H1 (cell line): ENCODE measurements around the gene EPHA2. TPM values are rescaled to one million over a fixed set of nuclear protein-coding genes. Genes with fewer than 3 reads are reported as not detected.

Experiments
- CTCF ChIA-PET: fragments of 300-600 bp; sonication (Branson Sonifier 250); formaldehyde crosslinking; loops from one replicate; lab custom pipeline; 2021; ENCODE audit not compliant: partially characterized antibody; lab: Charles Lee
- POLR2A ChIA-PET: fragments of 300-600 bp; sonication (Branson Sonifier 250); formaldehyde crosslinking; loops from one replicate; lab custom pipeline; 2021; ENCODE audit warnings: inconsistent platforms; ENCODE audit not compliant: partially characterized antibody; lab: Charles Lee
- DNase-seq, 2 experiments: peaks; one replicate each; pipeline versions ENCODE4 v3.0.0 to v3.0.0-alpha.2; 2010 to 2022; ENCODE audit warnings: low spot score in 2 of 2, low read depth in 1 of 2, mixed read lengths in 1 of 2
- FAIRE-seq: peaks from 2 replicates; lab custom pipeline; 2011; peaks lifted over from hg19 to GRCh38; lab: Jason Lieb, UNC
- H2AFZ ChIP-seq: 2 replicates; pipeline ENCODE4 v1.8.1; 2012; ENCODE audit warnings: low read length, inconsistent platforms
- H2AK5ac ChIP-seq: 2 replicates; pipeline ENCODE4 v1.6.1; 2013; ENCODE audit warnings: low read depth, low read length
- H2BK120ac ChIP-seq: replicated peaks from 2 replicates; pipeline ENCODE3; 2013; ENCODE audit warnings: low read depth, low read length, inconsistent platforms
- H2BK12ac ChIP-seq: 2 replicates; pipeline ENCODE4 v1.6.1; 2013; ENCODE audit warnings: low read depth, low read length
- H2BK15ac ChIP-seq: 2 replicates; pipeline ENCODE4 v1.6.1; 2013; ENCODE audit warnings: low read length
- H2BK20ac ChIP-seq: 2 replicates; pipeline ENCODE4 v1.6.1; 2013; ENCODE audit warnings: low read length
- H2BK5ac ChIP-seq: 2 replicates; pipeline ENCODE4 v1.6.1; 2013; ENCODE audit warnings: low read depth, low read length
- H3K14ac ChIP-seq: 2 replicates; pipeline ENCODE4 v1.6.1; 2013; ENCODE audit warnings: inconsistent platforms; ENCODE audit not compliant: insufficient read length
- H3K18ac ChIP-seq: 2 replicates; pipeline ENCODE4 v1.6.1; 2013; ENCODE audit warnings: low read length; ENCODE audit errors: extremely low read depth
- H3K23ac ChIP-seq: 2 replicates; pipeline ENCODE4 v1.6.1; 2013; ENCODE audit warnings: inconsistent platforms; ENCODE audit not compliant: insufficient read length
- H3K23me2 ChIP-seq: 2 replicates; pipeline ENCODE4 v1.6.1; 2013; ENCODE audit warnings: low read depth, low read length
- H3K27ac ChIP-seq: 2 replicates; pipeline ENCODE4 v1.6.1; 2011; ENCODE audit warnings: low read depth, low read length, inconsistent platforms
- H3K27me3 ChIP-seq, 4 experiments: replicated peaks in 1 of 4; 1 replicate in 1 of 4; 2 replicates in 3 of 4; pipeline versions ENCODE4 v1.6.1 to v1.8.1; 2011 to 2013; ENCODE audit warnings: low read length in 3 of 4, mild to moderate bottlenecking in 3 of 4, inconsistent platforms in 2 of 4, mixed read lengths in 2 of 4, moderate library complexity in 1 of 4; ENCODE audit not compliant: control insufficient read depth in 3 of 4, insufficient read depth in 3 of 4; ENCODE audit errors: extremely low read depth in 1 of 4
- H3K36me3 ChIP-seq, 4 experiments: 2 replicates each; pipeline versions ENCODE4 v1.6.1 to v1.8.1; 2011 to 2013; ENCODE audit warnings: mild to moderate bottlenecking in 4 of 4, low read length in 3 of 4, moderate library complexity in 2 of 4, control low read depth in 1 of 4, inconsistent platforms in 1 of 4; ENCODE audit not compliant: insufficient read depth in 4 of 4, control insufficient read depth in 2 of 4
- H3K4ac ChIP-seq: replicated peaks from 2 replicates; pipeline ENCODE3; 2013; ENCODE audit warnings: low read length, low read depth, mixed read lengths, inconsistent platforms; ENCODE audit not compliant: insufficient read length
- H3K4me1 ChIP-seq, 4 experiments: replicated peaks in 1 of 4; 1 replicate in 1 of 4; 2 replicates in 3 of 4; pipeline versions ENCODE4 v1.6.1 to v1.8.1; 2011 to 2013; ENCODE audit warnings: low read length in 3 of 4, inconsistent platforms in 2 of 4, mixed read lengths in 1 of 4; ENCODE audit not compliant: insufficient read depth in 4 of 4, control insufficient read depth in 3 of 4
- H3K4me2 ChIP-seq, 2 experiments: 2 replicates each; pipeline versions ENCODE4 v1.6.1 to v1.8.1; 2011 to 2013; ENCODE audit warnings: low read depth in 2 of 2, low read length in 2 of 2, control low read depth in 1 of 2, inconsistent platforms in 1 of 2, mild to moderate bottlenecking in 1 of 2; ENCODE audit not compliant: insufficient read depth in 1 of 2
- H3K4me3 ChIP-seq, 4 experiments: fragments of 200-600, 300-600 bp in 1 of 4; sonication (generic), shearing (Covaris generic), sonication (Bioruptor Twin) in 1 of 4; 2 replicates each; pipeline versions ENCODE4 v1.5.1 to v1.8.1; 2011 to 2016; ENCODE audit warnings: low read length in 4 of 4, low read depth in 3 of 4, control low read depth in 2 of 4, inconsistent platforms in 2 of 4, mild to moderate bottlenecking in 2 of 4, mixed read lengths in 1 of 4, moderate library complexity in 1 of 4; ENCODE audit not compliant: insufficient read depth in 2 of 4; ENCODE audit errors: extremely low read depth in 1 of 4
- H3K56ac ChIP-seq: replicated peaks from 2 replicates; pipeline ENCODE3; 2013; ENCODE audit warnings: low read depth, mild to moderate bottlenecking, mixed read lengths, low read length, inconsistent platforms; ENCODE audit not compliant: insufficient read length
- H3K79me1 ChIP-seq: 2 replicates; pipeline ENCODE4 v1.6.1; 2013; ENCODE audit warnings: low read depth, low read length, control low read depth
- H3K79me2 ChIP-seq, 2 experiments: 2 replicates each; pipeline versions ENCODE4 v1.6.1 to v1.8.1; 2012 to 2013; ENCODE audit warnings: low read length in 2 of 2, mild to moderate bottlenecking in 2 of 2, inconsistent platforms in 1 of 2; ENCODE audit not compliant: insufficient read depth in 2 of 2, control insufficient read depth in 1 of 2
- H3K9ac ChIP-seq, 4 experiments: replicated peaks in 1 of 4; 1 replicate in 1 of 4; 2 replicates in 3 of 4; pipeline versions ENCODE4 v1.6.1 to v1.8.1; 2011 to 2013; ENCODE audit warnings: low read depth in 3 of 4, low read length in 3 of 4, control low read depth in 2 of 4, mild to moderate bottlenecking in 2 of 4, moderate library complexity in 2 of 4, inconsistent platforms in 1 of 4; ENCODE audit errors: extremely low read depth in 1 of 4
- H3K9me3 ChIP-seq, 2 experiments: 2 replicates each; pipeline versions ENCODE4 v1.6.1 to v1.8.1; 2012 to 2013; ENCODE audit warnings: mild to moderate bottlenecking in 2 of 2, moderate library complexity in 2 of 2, control low read depth in 1 of 2, inconsistent platforms in 1 of 2, low read depth in 1 of 2, low read length in 1 of 2, mixed read lengths in 1 of 2; ENCODE audit not compliant: insufficient read depth in 2 of 2
- H4K20me1 ChIP-seq, 2 experiments: replicated peaks in 1 of 2; 2 replicates each; pipeline versions ENCODE3 to v1.8.1; 2011 to 2013; ENCODE audit warnings: inconsistent platforms in 2 of 2, low read length in 2 of 2, mild to moderate bottlenecking in 1 of 2; ENCODE audit not compliant: insufficient read depth in 2 of 2, control insufficient read depth in 1 of 2
- H4K5ac ChIP-seq: 2 replicates; pipeline ENCODE4 v1.6.1; 2013; ENCODE audit warnings: low read length, low read depth, mixed read lengths, inconsistent platforms; ENCODE audit not compliant: insufficient read length
- H4K8ac ChIP-seq: 2 replicates; pipeline ENCODE4 v1.8.0; 2013; ENCODE audit warnings: mild to moderate bottlenecking, moderate library complexity, low read length, inconsistent platforms; ENCODE audit not compliant: insufficient read depth; ENCODE audit errors: extremely low read depth
- H4K91ac ChIP-seq: replicated peaks from 2 replicates; pipeline ENCODE3; 2013; ENCODE audit warnings: low read length, mixed read lengths, inconsistent platforms; ENCODE audit not compliant: insufficient read length
- BACH1 ChIP-seq: IDR thresholded peaks from 2 replicates; pipeline ENCODE4 v1.6.1; 2012; ENCODE audit warnings: low read length, improper control_type of control experiment
- BRCA1 ChIP-seq: IDR thresholded peaks from 2 replicates; pipeline ENCODE4 v1.6.1; 2012; ENCODE audit warnings: low read depth, low read length, improper control_type of control experiment
- CHD1 ChIP-seq: IDR thresholded peaks from 2 replicates; pipeline ENCODE4 v1.6.1; 2012; ENCODE audit warnings: low read depth, low read length, improper control_type of control experiment
- CREB1 ChIP-seq: IDR thresholded peaks from 2 replicates; pipeline ENCODE4 v1.6.1; 2012; ENCODE audit warnings: inconsistent platforms
- EP300 ChIP-seq, 2 experiments: IDR thresholded peaks; 1 replicate in 1 of 2; 2 replicates in 1 of 2; pipeline ENCODE4 v1.6.1; 2011 to 2012; ENCODE audit warnings: low read depth in 2 of 2, low read length in 2 of 2, mild to moderate bottlenecking in 2 of 2, borderline replicate concordance in 1 of 2, inconsistent platforms in 1 of 2, moderate library complexity in 1 of 2
- HDAC6 ChIP-seq: IDR thresholded peaks from one replicate; pipeline ENCODE4 v1.7.1; 2012; ENCODE audit warnings: low read depth, mild to moderate bottlenecking, inconsistent platforms, low read length, moderate library complexity
- KDM4A ChIP-seq: IDR thresholded peaks from one replicate; pipeline ENCODE4 v1.7.1; 2012; ENCODE audit warnings: low read depth, mild to moderate bottlenecking, moderate library complexity, low read length, inconsistent platforms; ENCODE audit not compliant: severe bottlenecking
- NANOG ChIP-seq: IDR thresholded peaks from 2 replicates; pipeline ENCODE4 v1.6.1; 2011; ENCODE audit warnings: low read length, low read depth, mild to moderate bottlenecking, inconsistent platforms; ENCODE audit not compliant: insufficient read depth, poor library complexity, severe bottlenecking
- RAD21 ChIP-seq, 2 experiments: IDR thresholded peaks in 1 of 2; conservative IDR thresholded peaks in 1 of 2; 2 replicates each; pipeline ENCODE4 v1.6.1; 2011; ENCODE audit warnings: low read depth in 2 of 2, low read length in 2 of 2, improper control_type of control experiment in 1 of 2, inconsistent platforms in 1 of 2, mild to moderate bottlenecking in 1 of 2, moderate library complexity in 1 of 2
- SIRT6 ChIP-seq: IDR thresholded peaks from one replicate; pipeline ENCODE4 v1.7.1; 2012; ENCODE audit warnings: low read length, inconsistent platforms
- SP1 ChIP-seq: IDR thresholded peaks from 2 replicates; pipeline ENCODE4 v1.6.1; 2011; ENCODE audit warnings: low read depth, low read length
- WGBS, 2 experiments: shearing (Covaris generic) in 1 of 2; methylation state at CpG; one replicate each; pipeline versions ENCODE4 v1.1.6 to v1.1.7; 2013 to 2015; ENCODE audit warnings: low lambda C conversion rate in 2 of 2, mixed read lengths in 2 of 2, inconsistent platforms in 1 of 2, low coverage in 1 of 2, missing lambda C conversion rate in 1 of 2; ENCODE audit not compliant: insufficient replicate concordance in 2 of 2, insufficient coverage in 1 of 2, insufficient read length in 1 of 2; ENCODE audit errors: extremely low coverage in 1 of 2, missing lambda C conversion rate in 1 of 2; 5-methylcytosine and 5-hydroxymethylcytosine counted together
- polyA plus RNA-seq, 7 experiments: library from polyadenylated mRNA; depleted of rRNA in 3 of 7; stranded (reverse) in 5 of 7; unstranded in 2 of 7; fragments of >200 nt in 5 of 7; fragments of 200-250 nt in 2 of 7; gene quantifications; 1 replicate in 5 of 7; 2 replicates in 1 of 7; 4 replicates in 1 of 7; pipeline versions ENCODE4 v1.2.1 to v1.2.3, GENCODE V29; 2011 to 2013; ENCODE audit warnings: missing spikeins in 2 of 7, mixed read lengths in 2 of 7
- total RNA-seq: library from RNA; stranded (reverse); fragmentation: NEBNext Ultra II Directional; extraction: Animal tissue kit (Norgen Biotek cat#: 25700); gene quantifications from 2 replicates; pipeline ENCODE4 v1.2.1, GENCODE V29; 2021
- TF ChIP-seq, protein P1 (sequence below): IDR thresholded peaks from 2 replicates; pipeline ENCODE4 v1.6.1; 2011; ENCODE audit warnings: low read length, improper control_type of control experiment

Gene EPHA2
- total and polyA plus RNA-seq, 2 of the 8 experiments (the other 6 are each of a cell fraction or from before 2014, with no cell fraction given) = 26.8 to 33.6 TPM

DNA sequence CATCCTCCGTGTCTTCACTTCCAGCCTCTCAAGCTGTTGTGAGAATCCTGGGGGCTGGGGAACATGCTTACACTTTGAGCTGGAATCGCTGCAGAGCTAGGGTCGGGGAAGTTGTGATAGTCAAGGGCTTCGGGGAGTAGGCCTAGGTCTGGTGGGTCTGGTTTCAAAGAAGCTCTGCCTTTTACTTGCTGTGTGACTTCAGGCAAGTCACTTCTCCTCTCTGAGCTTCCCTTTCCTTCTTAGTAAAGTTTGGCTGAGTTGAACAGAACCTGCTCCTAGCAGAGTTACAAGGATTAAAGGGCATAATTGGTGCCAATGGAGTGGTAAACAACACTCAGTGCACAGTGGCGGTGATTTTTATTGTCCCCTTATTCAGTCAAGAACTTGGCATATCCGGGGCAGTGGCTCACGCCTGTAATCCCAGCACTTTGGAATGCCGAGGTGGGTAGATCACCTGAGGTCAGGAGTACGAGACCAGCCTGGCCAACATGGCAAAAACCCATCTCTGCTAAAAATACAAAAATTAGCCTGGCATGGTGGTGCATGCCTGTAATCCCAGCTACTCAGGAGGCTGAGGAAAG, 30.9 kb upstream of the EPHA2 start:
- Histone ChIP-seq H3K27ac (no peak overlapping the region), H3K36me3 (no peaks in the 10 kb centered on the region), H3K79me1 (no peaks in the 10 kb centered on the region), H3K4me1 (peaks cover 4 to 8% (median 6%) of the 10 kb centered on the region in 4 experiments; a peak in 6 of 7 replicates), H3K9me3 (no peaks in the 10 kb centered on the region), H3K18ac (no peak overlapping the region), H2AK5ac (no peak overlapping the region), H3K27me3 (no peaks in the 10 kb centered on the region; a peak in 1 of 7 replicates), H3K23ac (no peak overlapping the region), H3K4me3 (no peak overlapping the region), H4K5ac (no peak overlapping the region), H3K79me2 (no peaks in the 10 kb centered on the region), H3K56ac (no peak overlapping the region), H3K4ac (no peak overlapping the region), H3K9ac (no peak overlapping the region), H2BK20ac (no peak overlapping the region), H3K23me2 (no peaks in the 10 kb centered on the region; the same call in 1 of the 2 replicates), H4K8ac (no peak overlapping the region), H3K14ac (no peak overlapping the region), H4K20me1 (no peaks in the 10 kb centered on the region), H2BK120ac (no peak overlapping the region), H2BK15ac (peak overlapping the region; percentile 88; the same call in 1 of the 2 replicates), H3K4me2 (no peak overlapping the region), H2BK5ac (no peak overlapping the region), H2BK12ac (no peak overlapping the region), H4K91ac (no peak overlapping the region), H2AFZ (no peak overlapping the region)
- no peak for DNase-seq
- no peak for FAIRE-seq
- POLR2A ChIA-PET = interaction anchor here (0.9 to 1.8 kb wide), 6 partner anchors 12 to 113 kb away, joined by 3 to 6 read pairs (median 4); partner anchors contain the start of gene FAM131C
- CTCF ChIA-PET = interaction anchor here (0.6 to 17.1 kb wide), 25 partner anchors 11 to 415 kb away, joined by 3 to 569 read pairs (median 5); partner anchors contain the start of genes CLCNKB, CPLANE2, EPHA2 and FAM131C
- 93% methylated on average over 9 of the region's 9 CpGs; no CpG with 5 or more reads in 1 of the 2 experiments for WGBS, 2 experiments
- TF ChIP-seq CREB1 (no peak), NANOG (no peak), HDAC6 (no peak), BRCA1 (no peak), EP300 (IDR thresholded peaks at IDR 0.05; ENCODE audit: borderline replicate concordance in 1 of 2, low read depth in 2 of 2, low read length in 2 of 2) (no peak), SIRT6 (no peak), SP1 (no peak), BACH1 (no peak), RAD21 (IDR thresholded peaks at IDR 0.05 in 1 of 2, conservative IDR thresholded peaks at IDR 0.05 in 1 of 2; ENCODE audit: low read depth in 2 of 2, low read length in 2 of 2) (no peak), KDM4A (no peak), CHD1 (no peak)
- TF ChIP-seq, protein P1, sequence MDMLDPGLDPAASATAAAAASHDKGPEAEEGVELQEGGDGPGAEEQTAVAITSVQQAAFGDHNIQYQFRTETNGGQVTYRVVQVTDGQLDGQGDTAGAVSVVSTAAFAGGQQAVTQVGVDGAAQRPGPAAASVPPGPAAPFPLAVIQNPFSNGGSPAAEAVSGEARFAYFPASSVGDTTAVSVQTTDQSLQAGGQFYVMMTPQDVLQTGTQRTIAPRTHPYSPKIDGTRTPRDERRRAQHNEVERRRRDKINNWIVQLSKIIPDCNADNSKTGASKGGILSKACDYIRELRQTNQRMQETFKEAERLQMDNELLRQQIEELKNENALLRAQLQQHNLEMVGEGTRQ = no peak
